VCaP (cell line): ENCODE results near the gene PRR35.
A peak's percentile ranks its signal among the peaks of the same experiment; 100 is the strongest.
"Not testable (repeated sequence)": the region's sequence is repeated elsewhere in the genome, so short reads cannot be mapped to it uniquely, and the experiment has no call there.

ENCODE experiments used
- H3K27ac ChIP-seq: fragments of 450-650 bp; 2 replicates; pipeline ENCODE4 v1.5.1; 2017
- CTCF ChIP-seq: fragments of 450-650 bp; conservative IDR thresholded peaks from 2 replicates; pipeline ENCODE4 v1.5.1; 2017; ENCODE audit warnings: mild to moderate bottlenecking, moderate library complexity

The PRR35 gene

GRCh38 chr16:592518-593306, 32.5 kb downstream of the PRR35 start:
- TF ChIP-seq CTCF = no peak
- H3K27ac ChIP-seq = peak overlapping the region; percentile 76

- peak overlapping the region; percentile 76 for H3K27ac ChIP-seq
- no peak for TF ChIP-seq CTCF
These were observed 33.2 kb downstream of the PRR35 start for GRCh38 chr16:593406-593805.

GRCh38 chr16:593807-594206, 33.6 kb downstream of the PRR35 start:
- H3K27ac ChIP-seq = peak overlapping the region; percentile 76
- TF ChIP-seq CTCF = no peak

GRCh38 chr16:595094-595528, 34.9 kb downstream of the PRR35 start:
- no peak overlapping the region for H3K27ac ChIP-seq
- TF ChIP-seq CTCF = no peak

GRCh38 chr16:595942-596735, 35.9 kb downstream of the PRR35 start:
- H3K27ac ChIP-seq = no peak overlapping the region
- no peak for TF ChIP-seq CTCF

- no peak for TF ChIP-seq CTCF
- no peak overlapping the region for H3K27ac ChIP-seq
These were observed 36.5 kb downstream of the PRR35 start for GRCh38 chr16:596736-597060.

GRCh38 chr16:597655-598054, 37.5 kb downstream of the PRR35 start:
- not testable (repeated sequence) for H3K27ac ChIP-seq
